GM19240 (cell line): Measurements from ENCODE around the gene FAM8A1.

Experiments
- DNase-seq: peaks from one replicate; pipeline ENCODE4 v3.0.0; 2011; ENCODE audit warnings: low spot score; ENCODE audit not compliant: insufficient read length

Gene FAM8A1

DNA sequence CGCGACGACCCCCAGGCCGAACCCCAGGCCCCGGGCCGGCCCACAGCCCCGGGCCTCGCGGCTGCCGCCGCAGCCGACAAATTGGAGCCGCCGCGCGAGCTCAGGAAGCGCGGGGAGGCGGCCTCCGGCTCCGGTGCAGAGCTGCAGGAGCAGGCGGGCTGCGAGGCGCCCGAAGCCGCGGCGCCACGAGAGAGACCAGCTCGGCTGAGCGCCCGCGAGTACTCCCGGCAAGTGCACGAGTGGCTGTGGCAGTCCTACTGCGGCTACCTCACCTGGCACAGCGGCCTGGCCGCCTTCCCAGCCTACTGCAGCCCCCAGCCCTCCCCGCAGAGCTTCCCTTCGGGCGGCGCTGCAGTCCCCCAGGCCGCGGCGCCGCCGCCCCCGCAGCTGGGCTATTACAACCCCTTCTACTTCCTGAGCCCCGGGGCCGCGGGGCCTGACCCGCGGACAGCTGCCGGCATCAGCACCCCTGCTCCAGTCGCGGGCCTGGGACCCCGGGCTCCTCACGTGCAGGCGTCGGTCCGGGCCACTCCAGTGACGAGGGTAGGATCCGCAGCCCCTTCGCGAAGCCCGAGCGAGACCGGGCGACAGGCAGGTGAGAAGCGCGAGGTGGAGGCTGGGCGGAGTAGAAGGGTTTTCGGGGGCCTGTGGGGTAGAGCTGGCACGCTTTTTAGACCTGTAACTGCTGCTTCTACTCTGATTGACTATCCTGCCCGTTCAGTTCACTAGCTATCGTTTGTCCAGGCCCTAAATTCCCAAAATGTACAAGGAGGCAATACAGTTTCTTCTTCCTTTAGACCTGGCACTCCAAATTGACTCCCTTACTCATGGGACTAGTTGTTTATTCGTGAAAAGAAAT lies 654 bp downstream of the FAM8A1 start:
- peak; percentile 1 for DNase-seq

DNA sequence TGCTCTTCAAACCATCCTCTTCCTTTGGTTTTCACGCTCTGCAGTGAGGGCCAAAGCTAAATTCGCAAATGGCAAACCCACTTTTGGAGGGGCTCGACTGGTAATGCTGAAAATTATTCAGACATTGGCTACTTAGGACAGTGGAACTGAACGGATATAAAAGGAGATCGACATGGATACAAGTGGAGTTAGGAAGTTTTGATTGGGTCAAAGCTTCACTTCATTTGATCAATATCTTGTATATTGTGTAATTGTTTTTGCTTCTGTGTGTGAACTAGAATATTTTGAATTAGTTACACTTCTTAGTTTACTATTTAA lies 1.2 kb downstream of the FAM8A1 start:
- no peak for DNase-seq

DNA sequence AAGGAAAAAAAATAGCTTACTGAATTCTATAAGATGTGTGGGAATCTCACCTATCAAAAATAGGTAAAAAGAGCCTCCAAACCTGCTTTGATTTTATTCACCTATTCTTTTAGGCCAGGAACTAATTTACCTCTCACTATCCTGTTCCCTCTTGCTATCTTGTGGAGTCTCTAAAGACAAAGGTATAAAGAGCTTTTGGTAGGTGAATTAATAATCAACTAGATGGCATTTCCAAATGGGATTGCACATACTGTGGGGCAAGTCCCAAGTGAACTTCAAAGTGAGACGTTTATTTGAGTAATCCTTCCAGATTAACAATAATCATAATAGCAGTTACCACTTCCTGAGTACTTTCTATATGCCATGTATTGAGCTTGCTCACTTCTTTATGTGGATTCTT lies 2.8 kb downstream of the FAM8A1 start:
- DNase-seq = no peak

DNA sequence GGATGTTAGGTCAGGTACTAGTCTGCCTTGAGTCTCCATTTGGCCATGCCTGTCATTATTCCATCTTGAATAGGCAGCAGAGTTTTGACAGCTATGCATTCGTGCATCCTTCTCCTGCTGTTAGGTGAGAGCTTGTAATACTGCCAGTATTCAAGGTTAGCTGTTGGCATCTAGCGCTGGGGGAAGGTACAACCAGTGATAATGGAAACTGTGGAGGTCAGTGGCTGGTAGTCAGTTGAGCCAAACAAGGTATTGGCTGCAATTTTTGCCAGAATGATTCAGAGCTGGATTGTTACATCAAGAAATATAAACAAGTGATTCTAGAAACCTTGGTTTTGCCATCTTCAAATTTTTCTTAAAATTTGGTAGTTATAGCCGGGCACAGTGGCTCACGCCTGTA lies 6.5 kb downstream of the FAM8A1 start:
- no peak for DNase-seq

DNA sequence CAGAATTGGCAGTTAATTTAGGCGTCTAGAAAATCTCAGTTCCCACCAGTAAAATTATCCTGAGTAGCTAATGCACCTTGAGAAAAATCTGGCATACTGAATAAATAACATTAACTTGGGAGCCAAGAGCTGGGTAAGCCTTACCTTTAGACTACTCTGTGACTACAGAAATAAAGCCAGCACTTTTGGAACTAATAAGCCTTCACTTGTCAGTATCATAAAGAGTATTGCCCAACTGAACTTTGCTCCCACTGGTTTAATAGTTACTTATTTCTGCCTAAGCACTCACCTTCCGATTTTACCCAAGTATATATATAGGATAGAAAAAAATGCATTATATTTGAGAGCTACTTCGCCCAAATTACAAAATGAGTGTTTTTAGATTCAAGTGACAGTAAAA lies 10.7 kb downstream of the FAM8A1 start:
- no peak for DNase-seq

DNA sequence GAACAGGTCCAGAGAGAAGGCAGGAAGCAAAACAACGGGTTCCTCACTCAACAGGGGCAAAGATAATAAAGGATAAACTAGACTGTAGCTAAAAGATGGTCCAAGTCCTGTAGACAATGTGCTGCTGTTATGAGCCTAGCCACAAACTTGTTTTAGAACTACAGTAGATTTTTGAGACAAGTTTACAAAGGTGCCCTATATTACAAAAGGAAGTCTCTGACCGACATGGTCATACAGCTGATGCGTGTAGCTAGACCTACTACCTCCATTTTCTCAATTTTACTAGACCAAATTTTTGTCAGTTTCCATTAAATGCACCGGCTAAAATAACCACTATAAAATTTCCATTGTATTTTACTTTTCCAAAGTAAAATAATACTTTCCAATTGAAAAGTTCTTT lies 11.9 kb downstream of the FAM8A1 start:
- DNase-seq = no peak

DNA sequence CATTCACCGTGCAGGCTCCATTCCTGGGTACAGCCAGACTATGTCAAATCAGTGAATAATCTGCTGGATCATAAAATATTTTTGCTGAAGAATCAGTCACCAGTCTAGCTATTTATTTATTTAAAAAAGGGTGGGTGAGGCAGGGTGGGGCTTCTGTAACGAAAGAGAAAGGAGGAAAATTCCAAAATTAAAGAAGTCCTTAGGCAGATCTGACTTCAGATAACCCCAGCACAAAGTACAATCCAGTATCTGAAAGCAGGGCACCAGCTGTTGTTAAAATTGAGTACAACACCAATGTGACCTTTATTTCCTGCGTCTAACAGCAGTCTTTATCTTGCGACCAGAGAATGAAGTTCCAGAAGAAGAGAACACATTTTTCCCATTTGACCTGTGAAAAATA lies 15.7 kb downstream of the FAM8A1 start:
- no peak for DNase-seq

DNA sequence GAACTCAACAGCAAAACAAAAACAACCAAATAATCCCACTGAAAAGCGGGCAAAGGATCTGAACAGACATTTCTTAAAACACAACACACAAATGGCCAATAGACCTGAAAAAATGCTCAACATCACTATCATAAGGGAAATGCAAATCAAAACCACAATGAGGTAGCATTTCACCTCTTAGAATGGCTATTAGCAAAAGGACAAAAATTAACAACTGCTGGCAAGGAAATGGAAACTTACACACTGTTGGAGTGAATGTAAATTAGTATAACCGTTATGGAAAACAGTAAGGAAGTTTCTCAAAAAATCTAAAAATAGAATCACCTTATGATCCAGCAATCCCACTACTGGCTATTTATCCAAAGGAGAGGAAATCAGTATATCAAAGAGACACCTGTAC lies 20.9 kb downstream of the FAM8A1 start:
- DNase-seq = no peak

DNA sequence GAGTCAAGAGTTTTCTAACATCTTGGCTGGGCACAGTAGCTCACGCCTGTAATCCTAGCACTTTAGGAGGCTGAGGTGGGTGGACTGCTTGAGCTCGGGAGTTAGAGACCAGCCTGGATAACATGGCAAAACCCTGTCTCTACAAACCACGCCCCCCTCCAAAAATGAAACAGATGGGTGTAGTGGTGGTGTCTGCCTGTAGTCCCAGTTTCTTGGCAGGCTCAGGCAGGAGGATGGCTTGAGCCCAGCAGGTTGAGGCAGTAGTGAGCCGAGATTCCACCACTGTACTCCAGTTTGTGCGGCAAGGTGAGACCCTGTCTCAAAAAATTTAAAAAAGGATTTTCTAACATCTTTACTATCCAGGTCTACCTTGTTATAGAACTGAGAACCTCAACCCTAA lies 22.0 kb downstream of the FAM8A1 start:
- DNase-seq = no peak

DNA sequence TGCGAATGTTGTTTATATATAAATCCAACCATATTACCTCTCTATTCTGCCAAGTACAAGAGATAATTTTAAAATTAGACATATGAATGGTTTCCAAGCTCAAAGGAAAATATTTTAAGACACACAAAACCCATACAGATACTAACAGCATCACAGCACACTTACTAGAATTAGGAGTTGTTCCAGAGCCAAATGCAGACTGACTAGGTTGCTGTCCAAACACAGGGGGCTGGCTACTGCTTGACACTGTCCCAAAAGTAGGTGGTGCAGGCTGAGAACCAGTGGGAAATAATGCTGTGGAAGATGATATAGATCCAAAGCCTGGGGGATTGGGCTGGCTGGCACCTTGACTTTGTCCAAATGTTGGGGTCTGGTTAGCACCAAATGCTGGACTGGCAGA lies 24.3 kb downstream of the FAM8A1 start:
- DNase-seq = no peak

DNA sequence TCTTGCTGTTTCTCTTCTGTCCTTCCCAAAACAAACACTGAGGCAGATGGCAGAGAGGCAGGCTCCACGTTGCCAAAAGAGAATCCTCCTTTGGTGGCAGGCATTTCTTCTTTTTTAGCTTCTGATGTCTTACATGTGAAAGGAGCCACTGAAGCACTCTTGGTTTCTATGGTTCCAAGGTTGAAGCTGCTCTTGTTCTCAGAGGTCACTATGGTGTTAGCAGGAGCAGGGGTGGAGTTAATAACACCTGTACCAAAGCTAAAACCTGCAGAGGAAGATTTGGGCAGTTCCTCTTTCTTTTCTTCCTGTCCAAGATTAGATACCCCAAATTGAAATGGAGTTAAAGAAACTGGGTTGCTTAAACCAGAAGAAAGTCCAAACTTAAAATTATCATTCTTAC lies 28.8 kb downstream of the FAM8A1 start:
- no peak for DNase-seq

DNA sequence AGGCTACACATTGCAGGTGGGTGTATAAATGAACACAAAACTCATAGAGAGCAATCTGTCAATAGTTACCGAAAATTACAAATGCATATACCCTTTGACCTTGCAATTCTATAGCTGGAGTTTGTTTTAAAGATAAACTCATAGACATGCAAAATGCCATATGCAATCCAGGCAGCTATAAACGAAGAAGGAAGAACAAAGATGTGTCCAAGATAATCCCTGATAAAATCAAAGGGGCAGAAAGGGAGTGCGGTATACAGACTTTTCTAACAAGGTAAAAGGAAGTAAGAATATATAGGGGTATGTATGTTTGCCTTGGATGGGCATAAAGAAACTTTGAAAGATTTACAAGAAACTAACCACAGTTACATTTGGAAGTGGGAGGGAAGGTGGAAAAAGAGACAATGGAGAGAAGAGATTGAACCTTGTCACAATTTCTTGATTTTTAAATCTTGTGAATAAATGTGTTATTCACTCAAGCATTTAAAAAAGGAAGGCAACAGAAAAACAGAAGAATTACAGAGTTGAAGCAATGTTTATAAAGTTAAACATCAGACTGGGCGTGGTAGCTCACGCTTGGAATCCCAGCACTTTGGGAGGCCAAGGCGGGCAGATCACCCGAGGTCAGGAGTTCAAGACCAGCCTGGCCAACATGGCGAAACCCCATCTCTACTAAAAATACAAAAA lies 29.9 kb downstream of the FAM8A1 start:
- DNase-seq = no peak

DNA sequence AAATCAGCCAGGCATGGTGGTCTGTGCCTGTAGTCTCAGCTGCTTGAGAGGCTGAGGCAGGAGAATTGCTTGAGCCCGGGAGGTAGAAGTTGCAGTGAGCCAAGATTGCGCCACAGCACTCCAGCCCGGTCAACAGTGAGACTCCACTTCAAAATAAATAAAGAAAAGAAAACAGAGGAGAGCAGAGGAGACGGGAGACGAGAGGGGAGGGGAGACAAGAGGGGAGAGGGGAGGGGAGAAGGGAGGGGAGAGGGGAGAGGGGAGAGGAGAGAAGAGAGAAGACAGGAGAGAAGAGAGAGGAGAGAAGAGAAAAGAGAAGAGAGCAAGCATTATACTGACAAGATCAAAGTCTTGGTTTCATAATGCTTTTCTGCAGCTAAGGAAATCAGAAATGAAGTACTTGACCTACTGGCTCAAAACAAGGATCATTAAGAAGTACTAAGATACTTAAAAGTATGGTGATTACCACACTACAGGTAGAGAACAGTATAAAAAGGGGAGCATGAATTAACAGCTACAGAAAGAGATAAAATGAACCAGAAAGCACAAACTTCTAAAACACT lies 30.5 kb downstream of the FAM8A1 start:
- DNase-seq = no peak

DNA sequence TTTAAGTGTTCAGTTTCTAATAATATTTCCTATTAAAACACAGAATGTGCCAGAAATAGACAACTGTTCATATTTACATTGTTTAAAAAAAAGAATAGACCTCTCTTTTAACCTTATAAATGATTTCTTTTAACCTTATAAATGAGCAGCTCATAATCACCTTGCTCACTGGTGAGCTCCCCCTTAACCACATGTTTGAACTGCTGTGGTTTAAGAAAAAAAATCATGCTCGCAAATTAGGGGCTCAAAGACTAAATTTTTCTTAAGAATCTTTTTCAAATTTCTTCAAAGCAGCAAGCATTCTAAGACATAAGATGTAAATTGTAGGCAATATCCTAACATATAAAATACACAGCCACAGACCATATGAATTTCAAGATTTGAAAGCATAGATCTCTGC lies 32.8 kb downstream of the FAM8A1 start:
- DNase-seq = no peak

DNA sequence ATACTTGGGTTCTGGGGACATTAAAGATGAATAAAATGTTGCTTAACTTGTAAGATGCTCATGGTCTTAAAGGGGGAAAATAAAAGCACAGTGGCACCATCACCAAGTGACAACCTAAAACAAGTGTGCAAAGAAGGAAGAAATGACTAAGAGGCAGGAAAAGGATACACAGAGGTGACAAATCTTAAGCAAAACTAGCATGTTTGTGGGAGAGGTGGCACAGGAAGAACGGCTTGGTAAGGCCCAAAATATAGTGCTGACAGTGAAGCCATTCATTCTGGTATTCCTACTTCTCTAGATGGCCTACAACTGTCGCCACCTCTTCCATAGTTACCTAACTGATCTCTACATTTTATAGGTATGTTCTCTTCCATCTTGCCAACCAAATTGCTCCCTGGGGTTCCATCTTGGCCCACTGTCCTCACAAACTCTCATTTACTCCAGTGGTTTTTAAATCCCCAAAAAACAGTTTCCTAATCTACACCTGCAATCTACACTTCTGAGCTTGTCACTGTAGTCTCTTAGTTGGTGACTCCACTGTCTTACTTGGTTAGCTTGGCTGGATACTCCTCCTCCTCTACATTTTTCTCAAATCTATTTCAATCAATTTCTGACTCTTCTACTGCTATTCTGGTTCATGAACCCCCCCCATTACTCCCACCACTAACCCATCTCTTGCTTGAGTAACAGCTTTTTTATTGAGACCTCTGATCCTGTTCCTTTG lies 33.5 kb downstream of the FAM8A1 start:
- DNase-seq = no peak

DNA sequence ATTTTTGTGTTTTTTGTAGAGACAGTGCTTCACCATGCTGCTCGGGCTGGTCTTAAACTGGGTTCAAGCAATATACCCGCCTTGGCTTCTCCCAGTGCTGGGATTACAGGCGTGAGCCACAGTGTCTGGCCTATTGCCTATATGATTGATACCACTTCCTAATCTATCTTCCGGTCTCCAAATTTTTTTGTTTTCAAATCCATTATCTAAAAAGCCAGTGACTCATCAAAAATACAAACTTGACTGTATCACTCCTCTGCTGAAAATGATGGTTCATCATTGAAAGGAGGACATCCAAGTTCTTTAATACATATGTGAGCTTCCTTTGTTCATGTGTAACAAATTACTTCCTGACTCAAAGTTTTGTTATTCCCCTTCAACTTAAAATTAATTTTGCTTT lies 35.5 kb downstream of the FAM8A1 start:
- no peak for DNase-seq

DNA sequence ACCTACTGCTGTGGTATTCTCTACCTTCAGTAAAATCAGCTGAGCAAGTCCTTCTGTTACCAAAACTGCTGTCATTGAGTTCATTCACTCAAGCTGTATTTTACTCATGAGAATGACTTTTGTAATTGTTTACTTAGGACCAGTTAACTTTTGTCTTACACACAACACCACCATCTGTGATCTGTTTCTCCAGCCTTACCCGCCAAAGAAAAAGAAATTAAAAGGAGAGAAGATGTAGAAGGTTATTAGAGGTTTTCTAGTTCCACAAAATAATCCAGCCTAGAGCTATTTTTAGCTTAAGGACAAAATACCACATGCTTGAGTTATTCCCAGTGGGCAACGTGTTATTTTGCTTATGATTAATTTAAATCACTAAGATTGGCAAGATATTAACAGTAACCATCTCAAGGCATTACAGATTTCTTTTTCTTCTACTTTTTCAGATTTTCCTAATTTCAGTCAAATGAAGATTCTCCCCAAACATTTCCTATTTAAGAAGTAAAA lies 38.2 kb downstream of the FAM8A1 start:
- DNase-seq = no peak

DNA sequence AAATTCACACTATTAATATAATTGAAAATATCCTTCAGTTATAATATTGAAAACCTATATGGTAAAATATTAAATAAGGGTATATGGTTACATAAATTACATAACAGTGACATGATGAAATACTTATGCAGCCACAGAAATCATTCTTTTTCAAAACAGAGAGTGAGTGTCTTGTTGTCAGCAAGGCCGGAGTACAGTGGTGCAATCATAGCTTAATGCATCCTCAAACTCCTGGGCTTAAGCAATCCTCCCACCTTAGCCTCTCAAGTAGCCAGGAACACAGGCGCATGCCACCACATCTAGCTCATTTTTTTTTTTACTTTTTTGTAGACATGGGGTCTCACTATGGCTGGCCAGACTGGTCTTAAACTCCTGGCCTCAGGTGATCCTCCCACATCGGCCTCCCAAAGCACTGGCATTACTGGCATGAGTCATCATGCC lies 40.4 kb downstream of the FAM8A1 start:
- no peak for DNase-seq

DNA sequence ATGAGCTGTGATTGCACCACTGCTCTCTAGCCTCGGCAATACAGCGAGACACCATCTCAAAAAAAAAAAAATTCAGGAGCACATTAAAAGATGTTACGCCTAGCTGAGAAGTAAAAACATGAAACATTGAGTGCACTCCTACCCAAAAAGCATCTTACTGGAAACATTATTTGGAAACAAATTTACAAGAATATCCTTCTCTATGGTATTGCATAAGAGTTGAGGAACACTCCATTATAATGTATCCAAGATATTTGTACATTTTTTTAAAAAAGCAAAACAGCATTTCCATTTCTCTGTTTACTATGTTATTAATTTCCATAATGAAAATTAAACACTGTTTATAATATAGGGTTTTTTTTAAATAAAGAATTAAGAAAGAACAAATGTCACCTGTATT lies 48.6 kb downstream of the FAM8A1 start:
- no peak for DNase-seq

DNA sequence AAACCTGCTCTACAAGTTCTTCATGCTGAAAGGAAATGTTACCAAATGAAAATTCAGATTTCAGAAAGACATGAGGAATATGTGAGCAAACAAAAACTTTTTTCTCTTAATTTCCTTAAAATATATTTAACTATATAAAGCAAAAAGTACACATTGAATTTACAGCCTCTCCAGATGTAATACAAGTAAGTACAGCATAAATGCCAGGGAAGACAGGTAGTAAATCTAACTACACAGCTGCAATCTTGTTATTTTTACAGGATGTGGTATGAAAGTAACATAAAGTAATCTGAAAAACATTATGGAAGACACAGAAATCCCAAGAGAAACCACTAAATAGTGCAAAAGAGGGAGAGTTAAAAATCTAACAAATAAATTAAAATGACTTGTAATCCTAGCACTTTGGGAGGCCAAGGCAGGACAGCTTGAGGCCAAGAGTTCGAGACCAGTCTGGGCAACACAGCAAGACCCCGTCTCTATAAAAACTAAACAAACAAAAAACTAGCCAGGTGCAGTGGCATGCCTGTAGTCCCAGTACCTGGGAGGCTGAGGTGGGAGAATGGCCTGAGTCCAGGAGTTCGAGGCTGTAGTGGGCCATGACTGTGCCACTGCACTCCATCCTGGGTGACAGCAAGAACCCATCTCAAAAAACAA lies 50.7 kb downstream of the FAM8A1 start:
- DNase-seq = no peak

DNA sequence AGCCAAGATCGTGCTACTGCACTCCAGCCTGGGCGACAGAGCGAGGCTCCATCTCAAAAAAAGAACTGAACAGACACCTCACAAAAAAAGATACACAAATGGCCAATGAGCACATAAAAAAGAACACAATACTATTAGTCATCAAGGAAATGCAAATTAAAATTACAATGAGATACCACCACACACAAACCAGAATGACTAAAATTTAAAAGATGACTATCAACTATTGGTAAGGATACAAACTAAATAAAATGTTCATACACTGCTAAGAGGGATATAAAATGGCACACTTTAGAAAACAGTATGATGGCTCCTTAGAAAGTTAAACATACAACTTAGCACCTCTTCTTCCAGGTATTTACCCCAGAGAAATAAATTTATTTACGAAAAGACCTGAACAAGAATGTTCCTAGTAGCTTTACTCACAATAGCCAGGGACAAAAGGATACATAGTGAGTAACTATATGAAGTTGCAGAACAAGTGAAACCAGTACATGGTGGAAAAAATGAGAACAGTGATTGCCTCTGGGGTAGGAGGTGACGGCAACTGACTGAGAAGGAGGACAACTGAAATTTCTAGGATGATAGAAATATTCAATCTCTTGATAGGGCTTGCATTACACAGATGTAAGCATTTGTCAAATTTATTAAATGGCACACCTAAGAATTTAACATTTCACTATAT lies 53.2 kb downstream of the FAM8A1 start:
- DNase-seq = no peak
